NOMO-1 treated with DMSO at 0.1 percent for 48 hours (cell line): Measurements from ENCODE around the gene LSM10.

ENCODE experiments used
- DNase-seq: peaks from one replicate; lab custom pipeline; 2025; ENCODE audit not compliant: unreplicated experiment; lab: John Stamatoyannopoulos, UW

LSM10 gene

DNA sequence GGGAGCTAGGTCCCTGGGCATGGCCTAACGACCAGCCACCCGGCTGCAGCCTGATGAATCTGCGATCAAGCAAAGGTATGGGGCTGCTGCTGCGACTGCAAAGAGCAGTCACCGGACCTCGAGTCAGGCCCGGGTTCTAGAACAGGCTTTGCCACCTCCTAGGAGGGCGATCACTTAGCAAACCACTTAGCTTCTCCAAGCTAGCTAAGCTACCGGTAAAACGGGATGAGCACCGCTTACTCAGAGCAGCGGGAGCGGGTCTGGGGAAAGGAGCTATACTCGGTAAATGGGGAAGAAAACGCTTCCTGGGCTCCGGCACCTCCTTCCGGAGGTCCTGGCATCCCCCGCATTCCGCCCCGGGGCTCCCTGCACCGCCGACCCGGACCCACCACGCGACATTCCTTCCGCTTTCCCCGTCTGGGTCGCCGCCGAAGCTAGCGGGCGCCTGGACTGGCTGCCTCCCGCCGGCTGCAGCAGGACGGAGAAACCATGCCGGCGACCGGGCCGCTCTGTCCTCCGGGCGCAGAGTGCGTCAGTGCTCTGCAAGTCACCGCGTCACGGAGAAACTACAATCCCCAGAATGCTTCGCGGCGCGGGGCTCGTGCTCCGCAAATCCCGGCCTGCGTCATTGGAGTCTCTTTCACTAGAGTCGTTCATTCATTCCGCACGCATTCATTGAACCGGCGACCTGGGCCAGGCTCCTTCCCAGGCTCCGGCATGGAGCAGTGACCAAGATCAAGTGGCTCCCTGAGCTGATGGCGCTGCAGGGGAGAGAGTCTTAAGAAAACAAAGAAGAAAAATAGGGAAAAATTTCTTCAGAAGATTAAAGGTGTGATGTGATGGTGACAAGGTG, at the start of gene LSM10:
LSM10 (minus strand) TSS at position 531 of the 853 bp plus-strand sequence. CDS start 3,779 bp downstream, outside the sequence.
- peak; percentile 89 for DNase-seq

DNA sequence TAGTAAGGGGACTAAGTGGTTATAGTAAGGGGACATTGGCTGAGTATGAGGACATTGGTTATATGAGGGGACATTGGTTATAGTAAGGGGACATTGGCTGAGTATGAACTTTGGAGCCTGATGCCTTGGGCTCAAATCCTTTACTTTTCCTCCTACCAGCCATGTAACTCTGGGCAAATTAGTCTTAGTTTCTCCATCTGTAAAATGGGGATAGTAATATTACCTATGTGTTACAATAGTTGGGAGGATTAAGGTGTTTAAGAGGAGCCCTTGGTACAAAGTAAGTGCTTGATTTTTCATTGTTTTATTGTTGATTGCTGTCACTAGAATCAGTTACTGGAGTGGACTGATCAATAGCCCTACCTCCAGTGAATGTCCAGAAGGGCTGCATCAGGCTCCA, 49.7 kb upstream of the LSM10 start:
- DNase-seq, result no peak

DNA sequence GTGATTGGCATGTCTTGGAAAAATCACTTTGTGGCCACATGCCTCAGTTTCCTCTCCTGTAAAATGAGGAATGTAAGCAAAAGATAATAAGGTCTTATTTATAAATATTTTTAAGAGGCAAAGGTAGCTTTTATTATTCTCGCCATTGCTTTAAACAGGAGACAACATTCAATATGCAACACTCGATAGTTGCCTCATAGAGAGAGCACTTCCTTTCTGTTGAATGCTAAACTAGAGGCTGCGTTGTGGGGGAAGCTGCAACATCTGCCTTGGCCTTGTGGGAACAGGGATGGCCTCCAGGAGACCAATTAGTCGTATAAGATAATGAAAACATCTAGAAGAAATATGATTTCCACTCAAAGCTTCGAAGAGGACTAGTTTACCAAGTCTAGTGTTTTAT, 49.0 kb upstream of the LSM10 start:
- DNase-seq, result peak; percentile 64

DNA sequence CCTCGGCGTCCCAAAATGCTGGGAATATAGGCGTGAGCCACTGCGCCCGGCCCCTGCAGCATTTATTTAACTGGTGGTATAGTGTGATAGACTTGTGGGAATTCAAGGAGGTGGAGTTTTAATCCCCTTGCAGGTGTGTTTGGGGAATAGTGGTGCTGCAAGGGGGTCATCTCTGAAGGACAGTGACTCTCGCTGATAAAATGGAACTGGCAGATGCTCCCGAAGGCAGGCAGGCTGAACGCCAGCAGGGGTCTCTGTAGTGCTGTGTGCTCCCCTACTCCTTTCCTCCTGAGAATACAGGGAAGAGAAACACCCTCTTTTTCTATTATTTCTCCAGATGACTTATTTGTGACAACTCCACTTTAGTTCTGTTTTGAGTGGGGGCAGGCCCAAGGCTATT, 48.6 kb upstream of the LSM10 start:
- DNase-seq, result peak; percentile 72

DNA sequence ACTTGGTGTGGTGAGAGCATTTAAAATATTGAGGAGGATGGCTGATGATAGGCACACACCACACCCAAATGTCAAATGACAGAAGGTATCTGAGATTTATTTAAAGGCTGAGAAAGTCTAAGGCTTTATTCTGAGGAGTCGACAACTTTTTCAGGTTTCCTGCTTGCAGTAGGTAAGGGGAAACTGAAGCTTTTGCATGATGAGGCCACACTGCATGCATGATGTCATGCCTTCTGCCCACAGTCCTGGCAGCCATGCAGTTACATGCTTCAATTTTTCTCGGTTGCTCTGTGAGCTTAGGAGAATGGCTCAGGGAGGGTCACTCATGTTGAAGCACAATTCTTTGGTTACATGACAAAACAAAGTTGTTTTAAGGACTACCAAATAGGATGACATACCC, 45.6 kb upstream of the LSM10 start:
- no peak for DNase-seq

- DNase-seq, result peak; percentile 48
Observed at GRCh38 chr1:36442337-36442736, 44.6 kb upstream of the LSM10 start.

DNA sequence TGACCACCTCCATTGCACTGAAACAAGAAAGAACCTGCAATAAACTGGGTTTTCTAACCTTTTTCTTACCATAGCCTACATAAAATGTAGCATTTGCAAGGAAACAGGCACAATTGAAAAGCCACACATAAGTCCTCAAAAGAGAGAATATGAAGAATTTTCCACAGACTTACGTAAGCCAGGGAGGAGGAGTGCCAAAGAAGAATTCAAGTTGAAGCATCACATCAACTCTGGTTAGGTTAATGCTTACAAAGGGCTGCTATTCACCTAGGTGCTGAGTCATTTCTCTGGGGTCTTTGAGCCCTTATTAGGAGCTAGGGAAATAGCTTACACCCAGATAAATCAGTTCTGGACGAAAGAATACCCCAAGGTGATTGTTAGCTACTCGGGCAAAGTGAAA, 42.9 kb upstream of the LSM10 start:
- no peak for DNase-seq

GRCh38 chr1:36440044-36440443, 42.3 kb upstream of the LSM10 start:
- no peak for DNase-seq

GRCh38 chr1:36438715-36439114, 41.0 kb upstream of the LSM10 start:
- no peak for DNase-seq

- DNase-seq, result no peak
Observed at GRCh38 chr1:36436821-36437220, 39.1 kb upstream of the LSM10 start.

DNA sequence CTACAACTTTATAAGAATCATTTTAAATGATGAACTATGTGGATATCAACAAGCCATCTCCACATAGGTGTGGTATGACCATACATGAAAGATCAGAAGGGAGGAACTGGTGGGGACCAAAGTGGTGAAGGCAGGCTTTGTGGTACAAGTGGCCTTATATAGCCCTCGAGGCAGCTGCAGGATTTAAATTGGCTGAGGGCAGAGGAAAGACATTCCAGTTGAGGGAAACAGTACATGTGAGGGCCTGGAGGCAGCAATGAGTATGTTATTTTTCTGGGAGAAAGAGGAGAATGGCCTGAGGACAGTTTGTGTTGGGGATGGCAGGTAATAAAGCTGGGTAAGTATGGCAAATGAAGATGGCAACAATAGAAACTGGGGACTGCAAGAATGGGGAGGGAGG, 35.4 kb upstream of the LSM10 start:
- DNase-seq, result no peak

- DNase-seq, result no peak
Observed at GRCh38 chr1:36432616-36433015, 34.9 kb upstream of the LSM10 start.

- no peak for DNase-seq
Observed at GRCh38 chr1:36425791-36426190, 28.1 kb upstream of the LSM10 start.

DNA sequence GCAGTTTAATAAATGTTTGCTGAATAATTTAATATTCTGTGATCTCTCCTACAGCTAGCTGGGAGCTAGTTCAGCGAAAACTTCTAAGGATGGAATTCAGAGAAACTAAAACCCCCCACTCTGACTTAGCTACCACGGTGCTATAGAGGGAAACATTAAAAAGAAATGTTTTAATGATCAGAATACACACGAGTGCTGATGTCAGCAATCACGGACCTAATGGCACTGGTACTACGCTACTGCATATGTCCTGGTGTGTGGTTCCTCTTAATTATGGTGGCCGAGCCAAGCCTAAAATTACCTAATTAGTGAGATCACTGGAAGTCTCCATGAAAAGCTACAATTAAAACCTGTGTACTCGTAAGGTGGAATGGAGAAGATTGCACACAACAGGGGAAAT, 23.9 kb upstream of the LSM10 start:
- no peak for DNase-seq

GRCh38 chr1:36420836-36421317, 23.2 kb upstream of the LSM10 start:
- peak; percentile 84 for DNase-seq

GRCh38 chr1:36420409-36420808, 22.7 kb upstream of the LSM10 start:
- DNase-seq, result no peak

GRCh38 chr1:36419569-36419968, 21.9 kb upstream of the LSM10 start:
- DNase-seq, result no peak

DNA sequence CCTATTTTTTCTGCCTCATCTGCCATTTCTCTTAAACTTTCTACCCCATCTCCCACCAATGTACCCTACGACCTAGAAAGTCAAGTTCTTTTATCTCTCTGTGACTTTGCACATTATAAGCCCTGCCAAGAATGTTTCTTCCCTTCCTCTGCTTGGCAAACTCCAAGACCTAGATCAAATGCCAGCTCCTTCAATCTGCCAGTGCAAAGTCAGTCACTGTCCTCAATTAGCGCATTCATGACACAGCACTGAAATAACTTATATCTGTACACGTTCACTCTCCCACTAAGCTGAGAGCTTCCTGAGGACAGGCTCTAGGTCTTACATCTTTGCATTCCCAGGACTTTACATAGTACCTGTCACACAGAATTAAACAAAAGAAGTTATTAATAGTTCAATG, 21.4 kb upstream of the LSM10 start:
- DNase-seq, result no peak

GRCh38 chr1:36417931-36418330, 20.2 kb upstream of the LSM10 start:
- DNase-seq, result no peak

DNA sequence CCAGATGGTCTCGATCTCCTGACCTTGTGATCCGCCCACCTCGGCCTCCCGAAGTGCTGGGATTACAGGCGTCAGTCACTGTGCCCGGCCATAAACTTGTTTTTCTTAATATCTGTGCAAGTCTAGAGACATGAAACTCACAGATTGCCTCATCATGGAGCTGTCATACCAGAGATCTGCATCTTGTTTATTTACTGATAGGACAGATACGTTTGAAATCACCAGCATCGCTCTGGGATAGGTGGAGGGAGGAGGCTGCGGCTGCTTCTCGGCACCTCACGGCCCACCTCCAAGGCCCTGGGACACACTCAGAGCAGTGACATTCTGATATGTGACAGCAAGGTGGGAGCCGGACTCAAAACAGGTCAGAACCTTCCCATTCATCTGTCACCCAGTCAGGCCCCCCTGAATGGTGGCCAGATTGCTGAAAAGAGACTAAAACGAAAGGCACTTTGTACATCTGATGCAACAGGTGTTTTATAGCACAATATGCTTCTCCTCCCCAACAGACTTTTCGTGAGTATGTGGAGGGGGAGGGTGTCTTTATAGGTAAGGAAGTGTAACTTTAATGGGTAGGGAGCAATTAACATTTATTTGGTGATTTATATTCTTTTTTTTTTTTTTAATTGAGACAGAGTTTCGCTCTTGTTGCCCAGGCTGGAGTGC, 18.1 kb upstream of the LSM10 start:
- no peak for DNase-seq

DNA sequence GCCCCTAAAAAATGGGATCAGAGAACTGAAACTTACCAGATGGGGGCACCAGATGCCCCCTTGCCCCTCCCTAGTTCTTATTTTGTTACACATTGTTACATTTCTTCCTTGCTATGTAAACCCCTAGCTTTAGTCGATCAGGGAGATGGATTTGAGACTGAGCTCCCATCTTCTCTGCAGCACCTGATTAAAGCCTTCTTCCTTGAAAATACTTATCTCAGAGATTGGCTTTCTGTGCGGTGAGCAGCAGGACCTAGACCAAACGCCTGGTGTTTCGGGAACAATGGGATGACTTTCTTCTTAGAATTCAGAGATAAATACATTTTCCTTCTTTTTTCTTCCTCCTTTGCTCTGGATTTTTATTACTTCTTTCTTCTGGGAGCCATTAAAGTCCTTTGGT, 16.7 kb upstream of the LSM10 start:
- no peak for DNase-seq
